Mesenteric fat pad (tissue), 1 donor: ENCODE measurements around the gene DARS1. TPM values are rescaled to one million over a fixed set of nuclear protein-coding genes. Genes with fewer than 3 reads are reported as not detected.

Experiments used
- DNase-seq: peaks from one replicate; pipeline ENCODE4 v3.0.0-alpha.2; 2020; ENCODE audit warnings: low spot score
- total RNA-seq: library from RNA; stranded (reverse); fragmentation: NEBNext Ultra II Directional; extraction: Animal tissue kit (Norgen Biotek cat#: 25700); gene quantifications from one replicate; pipeline ENCODE4 v1.2.1, GENCODE V29; 2021
- donor health status: DM: yes; HTN: yes; CAD: no.

DARS1 gene
- total RNA-seq, 1 donor from 2014 or later: 62.8 TPM

DNA sequence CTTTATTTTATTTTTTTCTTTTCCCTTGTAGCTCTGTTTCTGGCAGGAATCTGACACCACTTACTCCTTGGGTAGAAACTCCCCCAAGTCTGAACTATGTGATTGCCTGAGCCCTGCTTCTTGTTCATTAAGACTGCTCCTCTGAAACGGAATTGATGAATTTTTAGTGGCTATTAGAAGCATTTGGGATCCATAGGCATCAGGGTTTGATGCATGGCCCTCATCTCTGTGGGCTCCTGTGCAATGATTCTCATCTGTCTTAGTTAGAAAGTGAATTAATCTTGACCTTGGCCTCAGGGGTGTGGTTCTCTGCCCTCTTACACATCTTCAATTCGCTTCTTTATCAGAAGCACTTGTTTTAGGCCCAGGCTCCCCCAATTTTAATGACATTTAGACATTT lies 31.0 kb upstream of the DARS1 start:
- DNase-seq: no peak

DNA sequence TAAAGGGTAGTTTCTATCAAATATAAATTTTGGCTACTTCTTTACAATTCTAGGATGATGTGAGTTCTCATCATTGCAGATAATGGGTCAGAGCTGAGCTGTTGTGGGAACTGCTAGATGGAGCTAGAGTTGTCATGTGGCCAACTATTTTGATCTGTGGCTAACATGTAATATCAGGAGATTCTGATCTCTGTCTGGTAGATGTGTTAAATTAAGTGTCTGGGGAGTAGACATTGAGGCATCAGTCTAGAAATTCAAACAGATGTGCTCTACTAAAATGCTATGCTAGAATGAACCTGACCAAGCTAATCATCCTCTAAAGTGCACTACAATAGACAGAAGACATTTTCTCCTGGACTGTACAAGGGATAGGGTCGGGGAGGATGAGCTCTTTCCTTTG lies 30.3 kb upstream of the DARS1 start:
- DNase-seq: no peak

- no peak for DNase-seq
Measured at GRCh38 chr2:136014411-136014810, 29.0 kb upstream of the DARS1 start.

- DNase-seq: no peak
Measured at GRCh38 chr2:136013955-136014354, 28.5 kb upstream of the DARS1 start.

DNA sequence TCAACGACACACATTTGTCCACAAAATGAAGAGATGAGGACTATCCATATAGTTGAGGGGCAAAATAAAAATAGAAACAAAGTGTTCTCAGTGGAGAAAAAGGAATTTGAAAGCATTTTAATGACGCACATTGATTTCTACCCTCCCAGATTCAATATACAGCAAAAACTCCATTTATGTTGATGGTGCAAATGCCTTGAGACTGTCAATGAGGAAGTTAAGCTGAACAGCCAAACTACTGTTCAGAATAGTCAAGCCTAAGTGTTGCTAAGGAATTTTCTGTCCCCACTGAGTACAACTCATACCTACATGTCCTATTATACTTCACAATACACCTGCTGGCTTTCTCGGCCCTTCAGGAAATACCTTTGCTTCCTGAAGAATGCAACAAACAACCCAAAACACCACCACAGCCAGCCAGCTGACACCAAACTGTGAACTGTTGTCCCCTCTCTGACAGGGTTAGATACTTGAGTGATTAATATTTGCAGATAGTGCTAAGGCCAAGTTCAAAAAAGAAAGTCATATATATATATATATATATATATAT lies 27.8 kb upstream of the DARS1 start:
- no peak for DNase-seq

DNA sequence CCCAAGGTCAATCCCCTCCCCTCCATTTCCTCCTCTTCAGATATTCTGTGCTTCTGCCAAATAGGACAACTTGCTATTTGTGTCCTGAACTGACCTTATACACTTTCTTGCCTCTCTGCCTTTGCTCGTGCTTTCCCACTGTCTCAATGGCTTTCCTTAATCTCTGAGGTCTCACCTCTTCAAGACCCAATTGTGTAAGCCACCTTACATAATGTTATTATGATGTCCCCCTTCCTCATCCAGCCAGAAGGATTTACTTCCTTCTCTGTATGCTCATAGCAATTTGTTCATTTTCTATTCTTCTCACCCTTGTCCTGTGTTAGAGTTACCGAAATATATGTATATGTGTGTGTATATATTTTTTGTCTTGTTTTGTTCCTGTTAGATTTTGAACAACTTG lies 26.9 kb upstream of the DARS1 start:
- no peak for DNase-seq

- no peak for DNase-seq
Measured at GRCh38 chr2:136010126-136010525, 24.7 kb upstream of the DARS1 start.

- no peak for DNase-seq
Measured at GRCh38 chr2:136008205-136008865, 22.9 kb upstream of the DARS1 start.

DNA sequence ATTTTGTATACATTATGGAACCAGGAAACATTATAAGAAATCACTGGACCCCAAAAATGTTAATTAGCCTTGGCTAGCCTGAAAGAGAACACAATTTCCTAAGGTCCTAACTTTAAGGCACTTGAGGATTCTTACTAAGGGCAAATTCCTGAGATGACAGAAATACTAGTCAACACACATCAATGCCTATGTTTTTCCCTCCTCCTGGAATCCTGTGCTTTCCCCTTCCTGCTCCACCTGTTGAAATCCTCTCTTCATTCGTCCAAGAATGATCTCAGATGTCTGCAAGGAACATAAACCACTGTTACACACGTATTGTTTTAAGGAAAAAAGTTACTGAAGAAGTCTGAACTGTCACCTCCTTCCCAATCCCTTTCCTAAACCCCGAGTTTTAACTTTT lies 21.2 kb upstream of the DARS1 start:
- no peak for DNase-seq

GRCh38 chr2:136005462-136006196 lies 20.2 kb upstream of the DARS1 start:
- DNase-seq: no peak

GRCh38 chr2:136004965-136005364 lies 19.5 kb upstream of the DARS1 start:
- no peak for DNase-seq

GRCh38 chr2:136001131-136001530 lies 15.7 kb upstream of the DARS1 start:
- no peak for DNase-seq

- no peak for DNase-seq
Measured at GRCh38 chr2:136000502-136000901, 15.1 kb upstream of the DARS1 start.

DNA sequence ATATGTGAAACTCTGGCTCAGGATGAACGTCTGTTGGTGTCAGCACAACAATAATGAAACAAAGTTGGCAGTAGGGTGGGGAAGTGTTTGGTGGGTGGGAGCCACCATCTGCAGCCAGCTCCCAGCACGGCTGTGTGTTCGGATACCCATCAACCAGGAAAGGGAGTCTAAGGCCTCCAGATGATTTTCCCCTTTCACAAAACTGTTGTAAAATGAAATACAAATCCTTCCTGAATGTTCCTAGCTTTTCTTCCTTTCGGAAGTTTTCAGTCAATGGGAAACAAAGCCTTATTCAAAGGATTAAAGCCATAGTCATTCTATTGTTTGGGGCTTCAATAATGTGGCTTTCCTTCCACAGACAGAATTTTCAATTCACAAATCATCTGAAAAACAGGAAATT lies 14.5 kb upstream of the DARS1 start:
- DNase-seq: no peak

DNA sequence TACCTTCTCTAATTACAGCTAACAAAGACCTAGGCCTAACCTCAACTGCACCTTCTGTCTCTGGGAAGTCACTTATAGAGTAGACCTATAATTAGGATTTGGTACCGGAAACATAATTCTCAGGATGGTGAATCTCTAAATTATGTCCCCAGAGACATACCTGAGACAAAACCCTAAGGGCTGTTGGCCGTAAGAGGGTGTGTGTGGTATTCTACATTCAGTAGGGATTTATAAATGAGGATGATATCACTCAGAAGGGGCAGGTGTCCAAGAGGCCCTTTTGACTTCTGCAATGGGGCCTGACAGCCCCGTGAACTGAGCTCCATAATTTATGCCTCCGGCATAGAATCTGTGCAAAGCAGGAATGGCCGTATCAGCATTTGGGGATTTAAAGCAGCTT lies 13.5 kb upstream of the DARS1 start:
- DNase-seq: no peak

GRCh38 chr2:135997380-135997779 lies 12.0 kb upstream of the DARS1 start:
- DNase-seq: no peak

- no peak for DNase-seq
Measured at GRCh38 chr2:135996304-135996703, 10.9 kb upstream of the DARS1 start.

- DNase-seq: no peak
Measured at GRCh38 chr2:135994281-135994680, 8.9 kb upstream of the DARS1 start.

- no peak for DNase-seq
Measured at GRCh38 chr2:135993421-135993820, 8.0 kb upstream of the DARS1 start.

DNA sequence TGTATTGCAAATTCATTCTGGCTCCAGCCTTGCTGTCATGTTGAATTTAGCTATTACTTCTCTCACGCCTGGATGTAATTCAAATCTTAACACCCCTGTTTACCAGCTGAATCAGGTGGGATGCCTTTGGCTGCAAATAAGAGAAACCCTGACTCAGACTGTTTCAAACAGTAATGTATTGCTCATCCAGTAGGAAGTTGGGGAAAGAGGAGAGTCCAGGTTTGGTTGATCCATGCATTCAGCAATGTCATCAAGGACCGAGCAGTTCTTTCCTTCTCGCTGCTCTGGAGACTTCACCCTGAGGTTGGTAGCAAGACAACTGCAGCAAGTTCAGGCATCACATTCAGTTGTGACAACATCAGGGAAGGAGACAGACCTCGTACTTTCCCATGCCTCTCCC lies 6.4 kb upstream of the DARS1 start:
- no peak for DNase-seq

DNA sequence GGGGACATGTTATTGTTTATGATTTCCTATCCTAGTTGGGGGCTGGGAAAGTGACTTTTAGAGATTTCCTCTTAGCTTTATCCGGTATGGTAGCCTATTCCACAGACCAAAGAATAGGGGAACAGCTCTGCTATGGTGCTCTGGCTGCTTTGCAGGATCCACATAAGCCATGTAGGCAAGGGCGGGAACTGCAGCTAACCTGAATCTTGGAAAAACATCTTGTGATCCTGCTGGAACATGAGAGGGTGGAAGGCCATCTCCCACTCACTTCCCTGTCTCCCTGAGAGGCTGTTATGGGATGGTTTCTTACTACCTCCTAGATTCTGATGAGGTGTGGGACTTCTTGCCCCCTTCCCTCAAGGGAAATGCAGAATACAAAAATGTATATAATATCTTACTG lies 2.0 kb upstream of the DARS1 start:
- no peak for DNase-seq

DNA sequence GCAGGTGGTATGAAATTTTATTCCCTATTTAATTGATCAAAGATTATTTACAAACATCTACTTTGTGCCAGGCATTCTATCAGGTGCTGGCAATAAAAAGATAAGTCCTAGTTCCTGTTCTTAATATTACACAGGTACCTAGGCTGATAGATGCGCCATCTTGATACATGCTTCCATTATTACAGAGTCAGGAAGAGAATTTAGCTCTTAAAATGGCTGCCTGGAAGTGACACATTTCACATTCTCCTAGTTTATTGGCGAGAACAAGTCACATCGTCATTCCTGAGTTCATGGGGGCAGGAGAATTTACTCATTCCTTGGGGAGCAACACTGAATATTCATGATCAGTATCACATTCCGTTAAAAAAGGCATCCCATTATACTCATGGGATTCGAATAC lies 1.1 kb upstream of the DARS1 start:
- DNase-seq: no peak

- no peak for DNase-seq
Measured at GRCh38 chr2:135985826-135986393, 484 bp upstream of the DARS1 start.
